Activated B cell treated with CpG ODN at 0.5 μM for 24 hours (primary cell): Measurements from ENCODE around the gene EPS15. TPM values are rescaled to one million over a fixed set of nuclear protein-coding genes. Genes with fewer than 3 reads are reported as not detected.
"Not testable (repeated sequence)": the region's sequence is repeated elsewhere in the genome, so short reads cannot be mapped to it uniquely, and the experiment has no call there.

ENCODE experiments used
- ATAC-seq: fragments of 200-7000 bp; cut with Tn5 transposase; one replicate; pipeline ENCODE4 v1.10.0; 2021; ENCODE audit warnings: low read depth, mild to moderate bottlenecking, moderate library complexity
- CTCF ChIA-PET: fragments of 350-600 bp; sonication (Branson Sonifier 250); formaldehyde crosslinking; loops from one replicate; lab custom pipeline; 2021; ENCODE audit warnings: antibody characterized with exemption; lab: Charles Lee
- POLR2A ChIA-PET: fragments of 350-600 bp; sonication (Branson Sonifier 250); formaldehyde crosslinking; loops from one replicate; lab custom pipeline; 2021; ENCODE audit warnings: antibody characterized with exemption; lab: Charles Lee
- DNase-seq: peaks from one replicate; pipeline ENCODE4 v3.0.0; 2022
- H3K27ac Mint-ChIP-seq: one replicate; pipeline ENCODE4 v1.8.0; 2020; ENCODE audit warnings: mixed read lengths
- H3K27me3 Mint-ChIP-seq: one replicate; pipeline ENCODE4 v1.8.0; 2021; ENCODE audit warnings: mixed read lengths
- H3K36me3 Mint-ChIP-seq: one replicate; pipeline ENCODE4 v1.8.0; 2021; ENCODE audit warnings: low read depth, mixed read lengths
- H3K4me1 Mint-ChIP-seq: one replicate; pipeline ENCODE4 v1.8.0; 2021; ENCODE audit warnings: mixed read lengths
- H3K4me3 Mint-ChIP-seq: one replicate; pipeline ENCODE4 v1.8.0; 2020; ENCODE audit warnings: mild to moderate bottlenecking, mixed read lengths
- H3K9me3 Mint-ChIP-seq: one replicate; pipeline ENCODE4 v1.8.0; 2020; ENCODE audit warnings: mixed read lengths
- CTCF ChIP-seq: fragments of 200-600 bp; IDR thresholded peaks from one replicate; pipeline ENCODE4 v1.8.0; 2022; ENCODE audit warnings: antibody characterized with exemption, mild to moderate bottlenecking
- intact Hi-C: fragments of 100-400 bp; cut with micrococcal nuclease; formaldehyde crosslinking; loops from one replicate; pipeline ENCODE4 v1.15.1; 2024
- total RNA-seq: library from RNA; stranded (reverse); gene quantifications from 2 replicates; pipeline ENCODE4 v1.2.3, GENCODE V29; 2022

Gene EPS15
- total RNA-seq, 1 donor from 2014 or later, result 150 TPM

GRCh38 chr1:51512606-51513005, 6.5 kb downstream of the EPS15 start:
- intact Hi-C loops, result no loop called here
- Mint-ChIP-seq H3K36me3 (peaks cover 10% of the 10 kb centered on the region), H3K4me3 (peak overlapping the region; percentile 35), H3K4me1 (peaks cover 87% of the 10 kb centered on the region), H3K27ac (peak overlapping the region; percentile 72), H3K27me3 (no peaks in the 10 kb centered on the region), H3K9me3 (no peaks in the 10 kb centered on the region)
- DNase-seq (no peak), ATAC-seq (no peak)
- POLR2A ChIA-PET, result interaction anchor here (1.0 kb wide), 2 partner anchors 11 to 21 kb away, joined by 3 to 8 read pairs; no protein-coding TSS in a partner anchor
- TF ChIP-seq CTCF, result no peak
- CTCF ChIA-PET, result no interaction called here

- H3K27me3 Mint-ChIP-seq, result no peaks in the 10 kb centered on the region
- intact Hi-C loops, result no loop called here
- CTCF ChIA-PET, result no interaction called here
- H3K36me3 Mint-ChIP-seq, result peaks cover 10% of the 10 kb centered on the region
- ATAC-seq, result no peak
- no peak for TF ChIP-seq CTCF
- no peaks in the 10 kb centered on the region for H3K9me3 Mint-ChIP-seq
- POLR2A ChIA-PET, result interaction anchor here (1.0 kb wide), 2 partner anchors 11 to 21 kb away, joined by 3 to 8 read pairs; no protein-coding TSS in a partner anchor
- peaks cover 86% of the 10 kb centered on the region for H3K4me1 Mint-ChIP-seq
- peak overlapping the region; percentile 72 for H3K27ac Mint-ChIP-seq
- no peak for DNase-seq
- H3K4me3 Mint-ChIP-seq, result peak overlapping the region; percentile 35
These were observed 6.9 kb downstream of the EPS15 start for GRCh38 chr1:51512120-51512519.

GRCh38 chr1:51509773-51510172, 9.3 kb downstream of the EPS15 start:
- no peak overlapping the region for H3K27ac Mint-ChIP-seq
- intact Hi-C loops, result loop anchor here (10.0 kb wide), 1 partner anchor 1125 kb away; the partner anchor contains the start of gene SHISAL2A
- DNase-seq (no peak), ATAC-seq (no peak)
- no peaks in the 10 kb centered on the region for H3K27me3 Mint-ChIP-seq
- no peaks in the 10 kb centered on the region for H3K9me3 Mint-ChIP-seq
- peaks cover 87% of the 10 kb centered on the region for H3K4me1 Mint-ChIP-seq
- H3K4me3 Mint-ChIP-seq, result no peak overlapping the region
- H3K36me3 Mint-ChIP-seq, result peaks cover 18% of the 10 kb centered on the region
- no peak for TF ChIP-seq CTCF
- ChIA-PET CTCF (interaction anchor here (0.8 kb wide), 1 partner anchor 9 kb away, joined by 3 read pairs; no protein-coding TSS in a partner anchor), POLR2A (interaction anchor here (1.0 to 1.8 kb wide), 2 partner anchors 9 to 19 kb away, joined by 4 to 9 read pairs; partner anchors contain the start of gene EPS15)

- CTCF ChIA-PET, result interaction anchor here (1.0 to 2.0 kb wide), 3 partner anchors 10 to 29 kb away, joined by 3 to 5 read pairs (median 4); no protein-coding TSS in a partner anchor
- Mint-ChIP-seq H3K4me3 (peak overlapping the region; percentile 52), H3K4me1 (peaks cover 83% of the 10 kb centered on the region), H3K27ac (peak overlapping the region; percentile 62), H3K27me3 (no peaks in the 10 kb centered on the region), H3K36me3 (peaks cover 32% of the 10 kb centered on the region), H3K9me3 (no peaks in the 10 kb centered on the region)
- TF ChIP-seq CTCF, result no peak
- ATAC-seq, result peak; percentile 22
- intact Hi-C loops, result loop anchor here (1.0 to 10.0 kb wide), 2 partner anchors 12 to 1128 kb away; partner anchors contain the start of gene SHISAL2A
- POLR2A ChIA-PET, result interaction anchor here (0.8 to 3.9 kb wide), 7 partner anchors 11 to 357 kb away, joined by 3 to 88 read pairs (median 6); partner anchors contain the start of gene EPS15
- DNase-seq, result no peak
These were observed 12.5 kb downstream of the EPS15 start for GRCh38 chr1:51506537-51506936.

- TF ChIP-seq CTCF, result no peak
- Mint-ChIP-seq H3K36me3 (peaks cover 37% of the 10 kb centered on the region), H3K27ac (peak overlapping the region; percentile 78), H3K9me3 (no peaks in the 10 kb centered on the region), H3K27me3 (no peaks in the 10 kb centered on the region), H3K4me3 (peak overlapping the region; percentile 63), H3K4me1 (peaks cover 89% of the 10 kb centered on the region)
- DNase-seq, result peak; percentile 21
- ChIA-PET CTCF (interaction anchor here (1.2 to 2.0 kb wide), 2 partner anchors 10 to 30 kb away, joined by 4 to 5 read pairs; no protein-coding TSS in a partner anchor), POLR2A (interaction anchor here (0.7 to 3.9 kb wide), 7 partner anchors 11 to 531 kb away, joined by 3 to 88 read pairs (median 11); partner anchors contain the start of gene EPS15)
- peak; percentile 68 for ATAC-seq
- intact Hi-C loops, result loop anchor here (10.0 kb wide), 1 partner anchor 1130 kb away; the partner anchor contains the start of gene SHISAL2A
These were observed 14.1 kb downstream of the EPS15 start for GRCh38 chr1:51504806-51505525.

- intact Hi-C loops, result loop anchor here (1.0 to 10.0 kb wide), 3 partner anchors 11 to 1134 kb away; partner anchors contain the start of genes EPS15 and SHISAL2A
These were observed 17.8 kb downstream of the EPS15 start for GRCh38 chr1:51501218-51501630.

More at GRCh38 chr1:51501218-51501630, 17.8 kb downstream of the EPS15 start:
- CTCF ChIA-PET, H3K9me3 Mint-ChIP-seq, H3K27me3 Mint-ChIP-seq: not testable (repeated sequence)
- H3K27ac Mint-ChIP-seq, result peak overlapping the region; percentile 90
- DNase-seq (peak; percentile 30), ATAC-seq (peak; percentile 73)
- POLR2A ChIA-PET, result interaction anchor here (0.7 to 3.2 kb wide), 4 partner anchors 10 to 17 kb away, joined by 3 to 26 read pairs (median 4); partner anchors contain the start of gene EPS15
- H3K36me3 Mint-ChIP-seq, result peaks cover 51% of the 10 kb centered on the region
- peaks cover 86% of the 10 kb centered on the region for H3K4me1 Mint-ChIP-seq
- peak overlapping the region; percentile 74 for H3K4me3 Mint-ChIP-seq
